ENCODE data around the gene PHRF1. TPM values are rescaled to one million over a fixed set of nuclear protein-coding genes. Genes with fewer than 3 reads are reported as not detected.

PHRF1 gene
- total RNA-seq, 1 experiment from 2014 or later = 42.3 TPM

- H3K4me1 Mint-ChIP-seq (ENCODE audit: low read depth, unreplicated experiment) = peaks cover 23% of the 10 kb centered on the region
- no peak overlapping the region for H3K27ac Mint-ChIP-seq (ENCODE audit: unreplicated experiment)
- H3K4me3 Mint-ChIP-seq (ENCODE audit: low read depth, unreplicated experiment) = no peak overlapping the region
- CTCF ChIA-PET = interaction anchor here (1.2 kb wide), 1 partner anchor 25 kb away, joined by 3 read pairs; no protein-coding TSS in a partner anchor
- H3K36me3 Mint-ChIP-seq (ENCODE audit: insufficient read depth, unreplicated experiment) = peaks cover 57% of the 10 kb centered on the region
- TF ChIP-seq CTCF (IDR thresholded peaks at IDR 0.05; ENCODE audit: unreplicated experiment) = no peak
- no peaks in the 10 kb centered on the region for H3K27me3 Mint-ChIP-seq (ENCODE audit: unreplicated experiment)
- intact Hi-C loops (cut with micrococcal nuclease; ENCODE audit: unreplicated experiment) = no loop called here
- H3K9me3 Mint-ChIP-seq (ENCODE audit: low read depth, unreplicated experiment) = no peaks in the 10 kb centered on the region
- BruUV-seq (replicated peaks) = no TSS peak
- DNase-seq = no peak
Measured at GRCh38 chr11:586376-587316, 10.4 kb downstream of the PHRF1 start.

GRCh38 chr11:587546-587945, 11.3 kb downstream of the PHRF1 start:
- Mint-ChIP-seq H3K4me3 (ENCODE audit: low read depth, unreplicated experiment) (peak overlapping the region; percentile 10), H3K27ac (ENCODE audit: unreplicated experiment) (peak overlapping the region; percentile 33), H3K36me3 (ENCODE audit: insufficient read depth, unreplicated experiment) (peaks cover 58% of the 10 kb centered on the region), H3K4me1 (ENCODE audit: low read depth, unreplicated experiment) (peaks cover 23% of the 10 kb centered on the region), H3K27me3 (ENCODE audit: unreplicated experiment) (no peaks in the 10 kb centered on the region), H3K9me3 (ENCODE audit: low read depth, unreplicated experiment) (no peaks in the 10 kb centered on the region)
- BruUV-seq (replicated peaks) = no TSS peak
- TF ChIP-seq CTCF (IDR thresholded peaks at IDR 0.05; ENCODE audit: unreplicated experiment) = no peak
- intact Hi-C loops (cut with micrococcal nuclease; ENCODE audit: unreplicated experiment) = no loop called here
- CTCF ChIA-PET = interaction anchor here (1.2 kb wide), 2 partner anchors 26 to 32 kb away, joined by 3 read pairs; no protein-coding TSS in a partner anchor
- no peak for DNase-seq

- Mint-ChIP-seq H3K27me3 (ENCODE audit: unreplicated experiment) (no peaks in the 10 kb centered on the region), H3K9me3 (ENCODE audit: low read depth, unreplicated experiment) (no peaks in the 10 kb centered on the region), H3K4me3 (ENCODE audit: low read depth, unreplicated experiment) (peak overlapping the region; percentile 10), H3K4me1 (ENCODE audit: low read depth, unreplicated experiment) (peaks cover 23% of the 10 kb centered on the region), H3K36me3 (ENCODE audit: insufficient read depth, unreplicated experiment) (peaks cover 57% of the 10 kb centered on the region), H3K27ac (ENCODE audit: unreplicated experiment) (peak overlapping the region; percentile 33)
- intact Hi-C loops (cut with micrococcal nuclease; ENCODE audit: unreplicated experiment) = no loop called here
- TF ChIP-seq CTCF (IDR thresholded peaks at IDR 0.05; ENCODE audit: unreplicated experiment) = no peak
- CTCF ChIA-PET = interaction anchor here (1.2 kb wide), 2 partner anchors 26 to 32 kb away, joined by 3 read pairs; no protein-coding TSS in a partner anchor
- no TSS peak for BruUV-seq (replicated peaks)
- DNase-seq = peak; percentile 58
Measured at GRCh38 chr11:587978-588380, 11.7 kb downstream of the PHRF1 start.

GRCh38 chr11:589798-590197, 13.5 kb downstream of the PHRF1 start:
- H3K9me3 Mint-ChIP-seq (ENCODE audit: low read depth, unreplicated experiment) = no peaks in the 10 kb centered on the region
- H3K27me3 Mint-ChIP-seq (ENCODE audit: unreplicated experiment) = no peaks in the 10 kb centered on the region
- CTCF ChIA-PET = no interaction called here
- intact Hi-C loops (cut with micrococcal nuclease; ENCODE audit: unreplicated experiment) = no loop called here
- no TSS peak for BruUV-seq (replicated peaks)
- H3K4me1 Mint-ChIP-seq (ENCODE audit: low read depth, unreplicated experiment) = peaks cover 23% of the 10 kb centered on the region
- peaks cover 63% of the 10 kb centered on the region for H3K36me3 Mint-ChIP-seq (ENCODE audit: insufficient read depth, unreplicated experiment)
- no peak for TF ChIP-seq CTCF (IDR thresholded peaks at IDR 0.05; ENCODE audit: unreplicated experiment)
- H3K4me3 Mint-ChIP-seq (ENCODE audit: low read depth, unreplicated experiment) = no peak overlapping the region
- no peak overlapping the region for H3K27ac Mint-ChIP-seq (ENCODE audit: unreplicated experiment)
- DNase-seq = no peak

Measured in Calu3 (cell line).